HG03342 (cell line): Measurements from ENCODE around the gene ETFB.
A peak's percentile ranks its signal among the peaks of the same experiment; 100 is the strongest.

Experiments used
- ATAC-seq: cut with Tn5 transposase; IDR thresholded peaks from one replicate; pipeline ENCODE4 v1.9.1; 2021; ENCODE audit warnings: mild to moderate bottlenecking, moderate library complexity; ENCODE audit not compliant: unreplicated experiment

Gene ETFB

GRCh38 chr19:51375504-51376221 is 9.5 kb upstream of the ETFB start:
- no peak for ATAC-seq

GRCh38 chr19:51372649-51373504 is 6.7 kb upstream of the ETFB start, which contains the start of gene NKG7:
NKG7 (minus strand) TSS chr19:51372654; CDS start chr19:51372535, 119 bp downstream.
- ATAC-seq, result no peak

GRCh38 chr19:51372021-51372648 is 5.9 kb upstream of the ETFB start:
- no peak for ATAC-seq

- no peak for ATAC-seq
Measured at GRCh38 chr19:51371186-51371690, 5.0 kb upstream of the ETFB start.

GRCh38 chr19:51370230-51370629 is 4.0 kb upstream of the ETFB start:
- ATAC-seq, result no peak

- ATAC-seq, result no peak
Measured at GRCh38 chr19:51368366-51369282, 2.4 kb upstream of the ETFB start, which contains the start of gene CLDND2. CLDND2 (minus strand) TSS chr19:51369003; CDS start chr19:51368577, 426 bp downstream.

- ATAC-seq, result peak; percentile 67
Measured at GRCh38 chr19:51367565-51368365, 1.6 kb upstream of the ETFB start.

- no peak for ATAC-seq
Measured at GRCh38 chr19:51367255-51367564, 1.0 kb upstream of the ETFB start.

- ATAC-seq, result peak; percentile 46
Measured at GRCh38 chr19:51366389-51367254, 434 bp upstream of the ETFB start.

- no peak for ATAC-seq
Measured at GRCh38 chr19:51365211-51365964, 800 bp downstream of the ETFB start.

GRCh38 chr19:51364200-51365106 is 1.7 kb downstream of the ETFB start:
- no peak for ATAC-seq

- ATAC-seq, result no peak
Measured at GRCh38 chr19:51361239-51361638, 4.9 kb downstream of the ETFB start.

- ATAC-seq, result no peak
Measured at GRCh38 chr19:51359294-51359693, 6.9 kb downstream of the ETFB start.

- no peak for ATAC-seq
Measured at GRCh38 chr19:51357952-51358351, 8.2 kb downstream of the ETFB start.

GRCh38 chr19:51356159-51356801 is 9.9 kb downstream of the ETFB start:
- no peak for ATAC-seq

- ATAC-seq, result no peak
Measured at GRCh38 chr19:51354742-51355148, 11.4 kb downstream of the ETFB start.
